A549 (cell line): Measurements from ENCODE around the gene MT1H.

Experiments used
- CBX8 ChIP-seq: fragments of 200-600 bp; sonication (generic); IDR thresholded peaks from 2 replicates; pipeline ENCODE4 v1.6.1; 2016
- EP300 ChIP-seq, 2 experiments: fragments of >200 bp; sonication (Bioruptor Twin); formaldehyde crosslinking; IDR thresholded peaks; 2 replicates in 1 of 2; 3 replicates in 1 of 2; pipeline ENCODE4 v1.6.1; 2016 to 2017
- HOXB13 ChIP-seq: fragments of 250-450 bp; sonication (Bioruptor Pico); IDR thresholded peaks from 2 replicates; pipeline ENCODE4 v1.5.0; 2020; ENCODE audit warnings: low read depth, mild to moderate bottlenecking, moderate library complexity
- JUN ChIP-seq, 2 experiments: fragments of >200 bp; sonication (Bioruptor Twin); formaldehyde crosslinking; IDR thresholded peaks; 2 replicates in 1 of 2; 3 replicates in 1 of 2; pipeline ENCODE4 v1.6.1; 2016 to 2017
- KDM5A ChIP-seq: fragments of 200-600 bp; sonication (generic); IDR thresholded peaks from 2 replicates; pipeline ENCODE4 v1.6.1; 2016; ENCODE audit warnings: antibody characterized with exemption, mild to moderate bottlenecking
- MAFK ChIP-seq: fragments of 450-650 bp; IDR thresholded peaks from 2 replicates; pipeline ENCODE4 v1.6.1; 2014; ENCODE audit not compliant: partially characterized antibody
- POLR2A ChIP-seq: IDR thresholded peaks from 2 replicates; pipeline ENCODE4 v1.6.1; 2012; ENCODE audit warnings: mild to moderate bottlenecking, low read length
- RFX5 ChIP-seq: fragments of 450-650 bp; IDR thresholded peaks from 2 replicates; pipeline ENCODE4 v1.7.1; 2014; ENCODE audit warnings: antibody characterized with exemption, mild to moderate bottlenecking, moderate library complexity
- TP53 ChIP-seq: fragments of 250-450 bp; sonication (Bioruptor Pico); IDR thresholded peaks from 2 replicates; pipeline ENCODE4 v1.5.0; 2021; ENCODE audit warnings: mild to moderate bottlenecking, moderate library complexity
- TF ChIP-seq, protein P1 (sequence below): fragments of >200 bp; sonication (Bioruptor Twin); formaldehyde crosslinking; IDR thresholded peaks from 3 replicates; pipeline ENCODE4 v1.5.1; 2016

DNA sequence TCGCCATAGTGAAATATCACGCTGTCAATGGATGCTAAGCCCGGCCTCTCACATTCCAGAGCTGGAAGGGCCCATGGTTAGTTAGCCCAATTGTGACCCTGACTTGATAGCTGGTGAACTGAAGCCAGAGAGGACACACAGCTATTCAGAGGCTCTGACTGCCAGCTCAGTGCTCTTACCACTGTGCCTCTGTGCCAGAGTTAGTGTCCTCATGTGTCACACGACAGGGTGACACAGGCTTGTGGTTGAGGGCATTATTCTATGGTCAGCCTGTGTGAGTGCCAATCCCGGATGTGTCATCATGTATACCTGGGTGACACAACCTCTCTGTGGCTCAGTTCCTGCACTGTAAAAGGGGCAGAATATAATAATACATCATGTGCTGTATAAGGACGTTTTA lies 10.2 kb downstream of the MT1H start:
- TF ChIP-seq, protein P1, sequence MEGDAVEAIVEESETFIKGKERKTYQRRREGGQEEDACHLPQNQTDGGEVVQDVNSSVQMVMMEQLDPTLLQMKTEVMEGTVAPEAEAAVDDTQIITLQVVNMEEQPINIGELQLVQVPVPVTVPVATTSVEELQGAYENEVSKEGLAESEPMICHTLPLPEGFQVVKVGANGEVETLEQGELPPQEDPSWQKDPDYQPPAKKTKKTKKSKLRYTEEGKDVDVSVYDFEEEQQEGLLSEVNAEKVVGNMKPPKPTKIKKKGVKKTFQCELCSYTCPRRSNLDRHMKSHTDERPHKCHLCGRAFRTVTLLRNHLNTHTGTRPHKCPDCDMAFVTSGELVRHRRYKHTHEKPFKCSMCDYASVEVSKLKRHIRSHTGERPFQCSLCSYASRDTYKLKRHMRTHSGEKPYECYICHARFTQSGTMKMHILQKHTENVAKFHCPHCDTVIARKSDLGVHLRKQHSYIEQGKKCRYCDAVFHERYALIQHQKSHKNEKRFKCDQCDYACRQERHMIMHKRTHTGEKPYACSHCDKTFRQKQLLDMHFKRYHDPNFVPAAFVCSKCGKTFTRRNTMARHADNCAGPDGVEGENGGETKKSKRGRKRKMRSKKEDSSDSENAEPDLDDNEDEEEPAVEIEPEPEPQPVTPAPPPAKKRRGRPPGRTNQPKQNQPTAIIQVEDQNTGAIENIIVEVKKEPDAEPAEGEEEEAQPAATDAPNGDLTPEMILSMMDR: no peak
- TF ChIP-seq RFX5 (no peak), TP53 (CRISPR knock-in tag) (no peak), POLR2A (no peak), HOXB13 (no peak), MAFK (no peak), EP300 (IDR thresholded peaks at IDR 0.05) (no peak), CBX8 (no peak), KDM5A (no peak), JUN (IDR thresholded peaks at IDR 0.05) (no peak)
